ENCODE measurements around the gene ABCC6.
"Not testable (repeated sequence)": the region's sequence is repeated elsewhere in the genome, so short reads cannot be mapped to it uniquely, and the experiment has no call there.

GRCh38 chr16:16257301-16257923 lies 34.1 kb upstream of the ABCC6 start:
- not testable (repeated sequence) for TF ChIP-seq CTCF (IDR thresholded peaks at IDR 0.05; ENCODE audit: borderline replicate concordance, extremely low read depth, low read length, poor library complexity, severe bottlenecking); EZH2 (IDR thresholded peaks at IDR 0.05; ENCODE audit: borderline replicate concordance, low read depth, low read length, severe bottlenecking)
